ENCODE data around the gene SLC24A5. TPM values are rescaled to one million over a fixed set of nuclear protein-coding genes. Genes with fewer than 3 reads are reported as not detected.

SLC24A5 gene
- total and polyA plus RNA-seq, 9 of the 15 experiments (the other 6 are each of a cell fraction or from before 2014, with no cell fraction given), result not detected

DNA sequence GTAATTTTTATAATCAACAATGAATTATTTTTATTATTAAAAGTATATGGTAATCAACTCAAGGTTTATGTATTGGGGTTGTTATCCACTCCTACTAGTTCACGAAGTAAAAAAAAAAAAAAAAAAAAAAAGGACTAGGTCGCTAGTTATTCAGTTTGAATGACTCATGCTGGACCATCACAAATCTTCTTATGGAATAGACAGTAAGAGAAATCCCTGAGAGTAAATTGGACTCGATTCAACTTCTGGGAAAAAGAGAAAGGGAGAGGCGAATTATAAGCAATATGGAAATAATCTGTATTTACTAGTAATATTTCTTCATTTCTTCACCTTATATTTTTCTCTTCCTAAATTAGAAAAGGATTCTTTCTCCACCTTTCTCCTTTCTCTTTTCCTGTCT lies 55.3 kb downstream of the SLC24A5 start:
- intact Hi-C loops (cut with micrococcal nuclease), result no loop called here
- DNase-seq (ENCODE audit: extremely low read depth in 1 of 4, low spot score in 3 of 4) (no peak), FAIRE-seq (no peak), ATAC-seq (no peak)
- peaks cover 0 to 6% of the 10 kb centered on the region in 2 experiments; a peak in 2 of 5 replicates for H3K4me1 ChIP-seq (replicated peaks in 1 of 2; ENCODE audit: control insufficient read depth in 2 of 2, insufficient read depth in 2 of 2, low read length in 2 of 2)
- no peaks in the 10 kb centered on the region for H3K27me3 ChIP-seq (ENCODE audit: control insufficient read depth in 2 of 2, insufficient read depth in 2 of 2, low read length in 2 of 2)
- H3K79me2 ChIP-seq (ENCODE audit: control insufficient read depth, insufficient read depth, low read length), result no peaks in the 10 kb centered on the region
- H3K9me1 ChIP-seq (ENCODE audit: control insufficient read depth, insufficient read depth, low read length), result no peaks in the 10 kb centered on the region
- H3K36me3 ChIP-seq (ENCODE audit: control insufficient read depth, insufficient read depth, low read length), result no peaks in the 10 kb centered on the region
- in situ Hi-C loops (cut with MboI), result no loop called here
- no peak overlapping the region for H2AFZ ChIP-seq (ENCODE audit: low read depth, low read length)
- TF ChIP-seq HNRNPK (IDR thresholded peaks at IDR 0.05; ENCODE audit: low read depth, low read length, poor library complexity, severe bottlenecking) (no peak), XRCC5 (IDR thresholded peaks at IDR 0.05; ENCODE audit: low read depth, low read length) (no peak), PHB2 (IDR thresholded peaks at IDR 0.05; ENCODE audit: low read depth) (no peak), RHOXF2B (CRISPR knock-in tag; conservative IDR thresholded peaks at IDR 0.05) (no peak), SIN3A (IDR thresholded peaks at IDR 0.05; ENCODE audit: borderline replicate concordance in 2 of 2, control insufficient read depth in 1 of 2, low read depth in 2 of 2, low read length in 2 of 2) (no peak), GATAD2A (IDR thresholded peaks at IDR 0.05) (no peak), ASH1L (IDR thresholded peaks at IDR 0.05; ENCODE audit: borderline replicate concordance, low read depth, partially characterized antibody) (no peak), ZNF239 (CRISPR knock-in tag; IDR thresholded peaks at IDR 0.05) (no peak)
- TF ChIP-seq, protein P1, sequence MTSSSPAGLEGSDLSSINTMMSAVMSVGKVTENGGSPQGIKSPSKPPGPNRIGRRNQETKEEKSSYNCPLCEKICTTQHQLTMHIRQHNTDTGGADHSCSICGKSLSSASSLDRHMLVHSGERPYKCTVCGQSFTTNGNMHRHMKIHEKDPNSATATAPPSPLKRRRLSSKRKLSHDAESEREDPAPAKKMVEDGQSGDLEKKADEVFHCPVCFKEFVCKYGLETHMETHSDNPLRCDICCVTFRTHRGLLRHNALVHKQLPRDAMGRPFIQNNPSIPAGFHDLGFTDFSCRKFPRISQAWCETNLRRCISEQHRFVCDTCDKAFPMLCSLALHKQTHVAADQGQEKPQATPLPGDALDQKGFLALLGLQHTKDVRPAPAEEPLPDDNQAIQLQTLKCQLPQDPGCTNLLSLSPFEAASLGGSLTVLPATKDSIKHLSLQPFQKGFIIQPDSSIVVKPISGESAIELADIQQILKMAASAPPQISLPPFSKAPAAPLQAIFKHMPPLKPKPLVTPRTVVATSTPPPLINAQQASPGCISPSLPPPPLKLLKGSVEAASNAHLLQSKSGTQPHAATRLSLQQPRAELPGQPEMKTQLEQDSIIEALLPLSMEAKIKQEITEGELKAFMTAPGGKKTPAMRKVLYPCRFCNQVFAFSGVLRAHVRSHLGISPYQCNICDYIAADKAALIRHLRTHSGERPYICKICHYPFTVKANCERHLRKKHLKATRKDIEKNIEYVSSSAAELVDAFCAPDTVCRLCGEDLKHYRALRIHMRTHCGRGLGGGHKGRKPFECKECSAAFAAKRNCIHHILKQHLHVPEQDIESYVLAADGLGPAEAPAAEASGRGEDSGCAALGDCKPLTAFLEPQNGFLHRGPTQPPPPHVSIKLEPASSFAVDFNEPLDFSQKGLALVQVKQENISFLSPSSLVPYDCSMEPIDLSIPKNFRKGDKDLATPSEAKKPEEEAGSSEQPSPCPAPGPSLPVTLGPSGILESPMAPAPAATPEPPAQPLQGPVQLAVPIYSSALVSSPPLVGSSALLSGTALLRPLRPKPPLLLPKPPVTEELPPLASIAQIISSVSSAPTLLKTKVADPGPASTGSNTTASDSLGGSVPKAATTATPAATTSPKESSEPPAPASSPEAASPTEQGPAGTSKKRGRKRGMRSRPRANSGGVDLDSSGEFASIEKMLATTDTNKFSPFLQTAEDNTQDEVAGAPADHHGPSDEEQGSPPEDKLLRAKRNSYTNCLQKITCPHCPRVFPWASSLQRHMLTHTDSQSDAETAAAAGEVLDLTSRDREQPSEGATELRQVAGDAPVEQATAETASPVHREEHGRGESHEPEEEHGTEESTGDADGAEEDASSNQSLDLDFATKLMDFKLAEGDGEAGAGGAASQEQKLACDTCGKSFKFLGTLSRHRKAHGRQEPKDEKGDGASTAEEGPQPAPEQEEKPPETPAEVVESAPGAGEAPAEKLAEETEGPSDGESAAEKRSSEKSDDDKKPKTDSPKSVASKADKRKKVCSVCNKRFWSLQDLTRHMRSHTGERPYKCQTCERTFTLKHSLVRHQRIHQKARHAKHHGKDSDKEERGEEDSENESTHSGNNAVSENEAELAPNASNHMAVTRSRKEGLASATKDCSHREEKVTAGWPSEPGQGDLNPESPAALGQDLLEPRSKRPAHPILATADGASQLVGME (CRISPR knock-in tag; IDR thresholded peaks at IDR 0.05), result no peak
- TF ChIP-seq, protein P2, sequence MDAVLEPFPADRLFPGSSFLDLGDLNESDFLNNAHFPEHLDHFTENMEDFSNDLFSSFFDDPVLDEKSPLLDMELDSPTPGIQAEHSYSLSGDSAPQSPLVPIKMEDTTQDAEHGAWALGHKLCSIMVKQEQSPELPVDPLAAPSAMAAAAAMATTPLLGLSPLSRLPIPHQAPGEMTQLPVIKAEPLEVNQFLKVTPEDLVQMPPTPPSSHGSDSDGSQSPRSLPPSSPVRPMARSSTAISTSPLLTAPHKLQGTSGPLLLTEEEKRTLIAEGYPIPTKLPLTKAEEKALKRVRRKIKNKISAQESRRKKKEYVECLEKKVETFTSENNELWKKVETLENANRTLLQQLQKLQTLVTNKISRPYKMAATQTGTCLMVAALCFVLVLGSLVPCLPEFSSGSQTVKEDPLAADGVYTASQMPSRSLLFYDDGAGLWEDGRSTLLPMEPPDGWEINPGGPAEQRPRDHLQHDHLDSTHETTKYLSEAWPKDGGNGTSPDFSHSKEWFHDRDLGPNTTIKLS (IDR thresholded peaks at IDR 0.05; ENCODE audit: borderline replicate concordance, low read depth), result no peak
- TF ChIP-seq, protein P3, sequence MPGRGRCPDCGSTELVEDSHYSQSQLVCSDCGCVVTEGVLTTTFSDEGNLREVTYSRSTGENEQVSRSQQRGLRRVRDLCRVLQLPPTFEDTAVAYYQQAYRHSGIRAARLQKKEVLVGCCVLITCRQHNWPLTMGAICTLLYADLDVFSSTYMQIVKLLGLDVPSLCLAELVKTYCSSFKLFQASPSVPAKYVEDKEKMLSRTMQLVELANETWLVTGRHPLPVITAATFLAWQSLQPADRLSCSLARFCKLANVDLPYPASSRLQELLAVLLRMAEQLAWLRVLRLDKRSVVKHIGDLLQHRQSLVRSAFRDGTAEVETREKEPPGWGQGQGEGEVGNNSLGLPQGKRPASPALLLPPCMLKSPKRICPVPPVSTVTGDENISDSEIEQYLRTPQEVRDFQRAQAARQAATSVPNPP (IDR thresholded peaks at IDR 0.05; ENCODE audit: borderline replicate concordance, insufficient read depth, insufficient read length), result no peak
- H3K9ac ChIP-seq (ENCODE audit: insufficient read depth in 1 of 2, low read depth in 2 of 2, low read length in 2 of 2), result no peak overlapping the region
- CTCF ChIA-PET (ENCODE audit: low intra/inter-chr PET ratio), result no interaction called here
- no peak overlapping the region for H3K4me2 ChIP-seq (ENCODE audit: insufficient read depth, low read length)
- BruUV-seq (replicated peaks), result no TSS peak
- POLR2A ChIA-PET, result no interaction called here
- 0% methylated on average over 4 of the region's 4 CpGs for WGBS (ENCODE audit: insufficient coverage, low coverage, missing lambda C conversion rate)
- H3K9me3 ChIP-seq (replicated peaks; ENCODE audit: control insufficient read depth, insufficient read depth, low read depth, low read length), result no peaks in the 10 kb centered on the region
- no peak overlapping the region for H3K4me3 ChIP-seq
- H4K20me1 ChIP-seq (replicated peaks; ENCODE audit: control insufficient read depth, insufficient read depth, low read length), result no peaks in the 10 kb centered on the region
- no peak overlapping the region for H3K27ac ChIP-seq (ENCODE audit: extremely low read depth, low read depth, low read length)

Measured in K562 (cell line).